ENCODE measurements around the gene SLC12A4. TPM values are rescaled to one million over a fixed set of nuclear protein-coding genes. Genes with fewer than 3 reads are reported as not detected.

Gene SLC12A4
- total RNA-seq, 1 donor: 6.9 TPM

- Histone ChIP-seq H3K9me3 (ENCODE audit: low read depth, low read length) (no peaks in the 10 kb centered on the region), H3K4me1 (ENCODE audit: insufficient read depth, low read length) (no peaks in the 10 kb centered on the region), H3K27me3 (ENCODE audit: insufficient read depth, low read length) (no peaks in the 10 kb centered on the region), H3K4me3 (ENCODE audit: low read length) (no peak overlapping the region)
Measured at GRCh38 chr16:67959536-67960329, 8.7 kb downstream of the SLC12A4 start.

GRCh38 chr16:67957622-67958021 is 10.8 kb downstream of the SLC12A4 start:
- no peaks in the 10 kb centered on the region for H3K9me3 ChIP-seq (ENCODE audit: low read depth, low read length)
- H3K4me1 ChIP-seq (ENCODE audit: insufficient read depth, low read length): no peaks in the 10 kb centered on the region
- H3K4me3 ChIP-seq (ENCODE audit: low read length): no peak overlapping the region
- H3K27me3 ChIP-seq (ENCODE audit: insufficient read depth, low read length): no peaks in the 10 kb centered on the region

DNA sequence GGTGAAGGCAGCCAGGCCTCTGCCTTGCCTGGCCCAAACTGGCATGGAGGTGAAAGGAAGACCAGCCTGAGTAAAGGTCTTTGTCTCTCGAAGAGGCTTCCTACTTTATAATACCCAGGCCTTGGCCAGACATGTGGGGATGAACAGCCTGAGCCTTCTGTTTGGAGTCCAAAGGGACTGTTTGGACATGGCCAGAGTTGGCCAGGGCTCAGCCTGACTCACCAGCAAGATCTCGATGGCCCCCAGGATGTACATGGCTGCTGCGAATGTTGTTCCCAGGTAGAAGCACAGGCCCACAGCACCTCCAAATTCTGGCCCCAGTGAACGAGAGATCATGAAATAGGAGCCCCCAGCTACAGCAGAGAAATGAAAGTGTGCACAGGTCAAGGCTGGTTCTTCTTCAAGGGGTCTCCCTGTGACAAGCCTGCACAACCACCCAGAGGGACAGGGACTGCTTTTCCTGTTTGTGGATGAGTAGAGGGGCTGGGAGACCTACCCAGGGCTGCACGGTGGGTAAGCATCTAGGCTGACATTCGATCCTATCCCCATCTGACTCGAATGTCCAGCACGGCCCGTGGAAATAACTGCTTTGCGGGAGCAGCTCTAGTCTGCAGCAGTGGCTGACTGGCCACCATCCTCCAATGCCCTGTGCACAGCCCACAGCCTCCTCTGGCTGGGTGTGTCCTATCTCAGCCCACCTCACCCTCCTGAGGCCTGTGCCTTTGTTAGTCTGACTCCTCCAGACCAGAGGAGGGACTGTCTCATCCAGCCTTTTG is 13.8 kb downstream of the SLC12A4 start:
- no peak overlapping the region for H3K4me3 ChIP-seq (ENCODE audit: low read length)
- no peaks in the 10 kb centered on the region for H3K4me1 ChIP-seq (ENCODE audit: insufficient read depth, low read length)
- H3K27me3 ChIP-seq (ENCODE audit: insufficient read depth, low read length): no peaks in the 10 kb centered on the region
- H3K9me3 ChIP-seq (ENCODE audit: low read depth, low read length): no peaks in the 10 kb centered on the region

- Histone ChIP-seq H3K9me3 (ENCODE audit: low read depth, low read length) (no peaks in the 10 kb centered on the region), H3K4me1 (ENCODE audit: insufficient read depth, low read length) (no peaks in the 10 kb centered on the region), H3K4me3 (ENCODE audit: low read length) (no peak overlapping the region), H3K27me3 (ENCODE audit: insufficient read depth, low read length) (no peaks in the 10 kb centered on the region)
Measured at GRCh38 chr16:67953641-67954375, 14.6 kb downstream of the SLC12A4 start.

GRCh38 chr16:67951485-67951884 is 17.0 kb downstream of the SLC12A4 start:
- Histone ChIP-seq H3K27me3 (ENCODE audit: insufficient read depth, low read length) (no peaks in the 10 kb centered on the region), H3K4me3 (ENCODE audit: low read length) (no peak overlapping the region), H3K4me1 (ENCODE audit: insufficient read depth, low read length) (no peaks in the 10 kb centered on the region), H3K9me3 (ENCODE audit: low read depth, low read length) (no peaks in the 10 kb centered on the region)

- H3K4me3 ChIP-seq (ENCODE audit: low read length): no peak overlapping the region
- H3K9me3 ChIP-seq (ENCODE audit: low read depth, low read length): no peaks in the 10 kb centered on the region
- H3K4me1 ChIP-seq (ENCODE audit: insufficient read depth, low read length): no peaks in the 10 kb centered on the region
- H3K27me3 ChIP-seq (ENCODE audit: insufficient read depth, low read length): no peaks in the 10 kb centered on the region
Measured at GRCh38 chr16:67950335-67950843, 18.0 kb downstream of the SLC12A4 start.

GRCh38 chr16:67949645-67950044 is 18.8 kb downstream of the SLC12A4 start:
- Histone ChIP-seq H3K4me3 (ENCODE audit: low read length) (no peak overlapping the region), H3K27me3 (ENCODE audit: insufficient read depth, low read length) (no peaks in the 10 kb centered on the region), H3K4me1 (ENCODE audit: insufficient read depth, low read length) (no peaks in the 10 kb centered on the region), H3K9me3 (ENCODE audit: low read depth, low read length) (no peaks in the 10 kb centered on the region)

GRCh38 chr16:67948015-67948414 is 20.4 kb downstream of the SLC12A4 start:
- H3K4me1 ChIP-seq (ENCODE audit: insufficient read depth, low read length): no peaks in the 10 kb centered on the region
- H3K4me3 ChIP-seq (ENCODE audit: low read length): no peak overlapping the region
- no peaks in the 10 kb centered on the region for H3K27me3 ChIP-seq (ENCODE audit: insufficient read depth, low read length)
- no peaks in the 10 kb centered on the region for H3K9me3 ChIP-seq (ENCODE audit: low read depth, low read length)

DNA sequence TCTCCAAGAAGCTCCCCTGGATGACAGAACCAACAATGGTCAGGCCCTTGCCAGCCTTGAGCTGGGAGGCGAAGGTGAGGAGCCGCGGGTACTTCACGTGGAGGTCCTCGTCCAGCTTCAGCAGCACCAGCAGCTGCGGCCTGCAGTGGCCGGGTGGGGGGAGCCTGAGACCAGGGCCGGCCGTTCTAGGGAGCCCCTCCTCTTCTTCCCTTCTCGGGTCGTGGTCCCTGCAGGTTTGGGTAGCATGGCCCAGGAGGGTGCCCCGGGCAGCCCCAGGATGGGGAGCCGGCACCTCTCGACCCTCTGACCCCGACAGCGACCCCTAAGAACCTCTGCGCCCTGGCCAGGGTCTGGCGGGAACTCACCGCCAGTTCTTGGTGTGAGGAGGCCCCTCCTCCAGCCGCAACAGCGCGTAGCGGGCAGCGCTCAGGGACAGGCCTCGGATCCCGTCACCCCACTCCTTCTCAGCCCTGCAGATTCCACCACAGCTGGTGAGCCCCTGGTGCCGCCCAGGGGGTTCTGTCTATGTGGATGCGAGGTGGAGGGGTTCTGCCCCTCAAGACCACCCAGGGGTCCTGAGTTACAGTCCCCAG is 21.4 kb downstream of the SLC12A4 start:
- no peaks in the 10 kb centered on the region for H3K27me3 ChIP-seq (ENCODE audit: insufficient read depth, low read length)
- no peaks in the 10 kb centered on the region for H3K9me3 ChIP-seq (ENCODE audit: low read depth, low read length)
- no peak overlapping the region for H3K4me3 ChIP-seq (ENCODE audit: low read length)
- H3K4me1 ChIP-seq (ENCODE audit: insufficient read depth, low read length): no peaks in the 10 kb centered on the region

DNA sequence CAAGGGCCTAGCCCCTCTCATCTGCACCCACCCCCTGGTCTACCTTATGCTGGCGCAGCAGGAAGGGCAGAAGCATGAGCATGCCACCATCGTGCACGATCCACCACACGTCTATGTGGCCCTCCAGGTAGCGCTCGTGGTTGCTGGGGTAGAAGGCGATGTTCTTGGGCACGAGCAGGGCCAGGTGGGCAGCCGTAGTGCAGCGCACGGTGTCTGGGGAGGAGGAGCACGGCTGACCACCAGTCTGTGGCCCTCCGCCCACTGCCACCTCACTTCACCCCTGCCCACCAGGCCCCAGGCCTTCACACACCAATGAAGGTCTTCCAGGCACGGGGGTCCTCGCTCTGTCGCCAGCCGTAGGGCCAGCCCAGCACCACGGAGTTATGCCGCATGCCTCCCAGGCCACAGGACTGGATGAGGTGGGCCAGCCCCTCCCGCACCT is 22.3 kb downstream of the SLC12A4 start:
- Histone ChIP-seq H3K4me3 (ENCODE audit: low read length) (no peak overlapping the region), H3K4me1 (ENCODE audit: insufficient read depth, low read length) (peaks cover 9% of the 10 kb centered on the region), H3K9me3 (ENCODE audit: low read depth, low read length) (no peaks in the 10 kb centered on the region), H3K27me3 (ENCODE audit: insufficient read depth, low read length) (no peaks in the 10 kb centered on the region)

GRCh38 chr16:67945392-67945933 is 23.0 kb downstream of the SLC12A4 start:
- H3K9me3 ChIP-seq (ENCODE audit: low read depth, low read length): no peaks in the 10 kb centered on the region
- peaks cover 12% of the 10 kb centered on the region for H3K4me1 ChIP-seq (ENCODE audit: insufficient read depth, low read length)
- H3K4me3 ChIP-seq (ENCODE audit: low read length): no peak overlapping the region
- H3K27me3 ChIP-seq (ENCODE audit: insufficient read depth, low read length): no peaks in the 10 kb centered on the region

DNA sequence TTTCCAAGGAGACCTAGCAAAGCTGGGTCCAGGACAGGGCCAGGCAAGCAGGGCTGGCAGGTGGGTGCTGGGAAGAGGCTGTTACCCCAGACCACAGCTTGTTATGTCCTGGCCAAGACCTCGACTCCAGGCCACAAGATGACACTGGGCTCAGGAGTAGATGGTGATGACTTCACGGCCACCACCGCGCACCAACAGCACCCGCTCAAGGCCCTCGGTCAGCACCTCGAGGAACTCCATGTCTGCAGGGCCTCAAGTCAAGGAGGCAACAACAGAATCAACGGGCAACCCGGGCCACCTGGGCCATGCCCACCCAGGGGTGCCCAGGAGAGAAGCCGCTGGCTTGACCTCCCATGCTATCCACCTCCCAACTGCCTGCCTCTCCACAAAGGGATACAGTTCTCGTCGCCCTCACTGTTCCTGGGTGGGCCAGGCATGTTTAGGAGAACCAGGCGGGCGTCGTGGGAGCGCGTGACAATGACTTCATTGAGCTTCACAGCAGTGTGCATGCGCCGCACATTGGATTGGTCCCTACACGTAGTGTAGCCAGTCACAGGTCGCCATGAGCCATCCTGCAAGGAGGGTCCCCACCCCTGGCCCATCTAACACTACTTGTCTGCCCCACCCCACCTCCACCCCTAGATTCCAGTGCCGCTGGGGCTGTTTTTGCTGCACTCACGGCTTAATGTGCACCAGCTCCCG is 23.6 kb downstream of the SLC12A4 start:
- Histone ChIP-seq H3K27me3 (ENCODE audit: insufficient read depth, low read length) (no peaks in the 10 kb centered on the region), H3K4me3 (ENCODE audit: low read length) (no peak overlapping the region), H3K4me1 (ENCODE audit: insufficient read depth, low read length) (peaks cover 19% of the 10 kb centered on the region), H3K9me3 (ENCODE audit: low read depth, low read length) (no peaks in the 10 kb centered on the region)

- H3K9me3 ChIP-seq (ENCODE audit: low read depth, low read length): no peaks in the 10 kb centered on the region
- H3K4me1 ChIP-seq (ENCODE audit: insufficient read depth, low read length): peaks cover 24% of the 10 kb centered on the region
- H3K27me3 ChIP-seq (ENCODE audit: insufficient read depth, low read length): no peaks in the 10 kb centered on the region
- no peak within 1 kb of the TSS for H3K4me3 ChIP-seq (ENCODE audit: low read length)
Measured at GRCh38 chr16:67943619-67944504, 24.6 kb downstream of the SLC12A4 start, which contains the start of gene LCAT. TSS of gene LCAT (minus strand) at chr16:67944120. CDS start at chr16:67944101, 19 bp downstream.

Measured in mononuclear cell (primary cell).